MV-4-11 (cell line): ENCODE measurements around the gene UTP4.
A peak's percentile ranks its signal among the peaks of the same experiment; 100 is the strongest.

Source experiments
- DNase-seq: peaks from one replicate; lab custom pipeline; 2025; lab: John Stamatoyannopoulos, UW

The UTP4 gene

DNA sequence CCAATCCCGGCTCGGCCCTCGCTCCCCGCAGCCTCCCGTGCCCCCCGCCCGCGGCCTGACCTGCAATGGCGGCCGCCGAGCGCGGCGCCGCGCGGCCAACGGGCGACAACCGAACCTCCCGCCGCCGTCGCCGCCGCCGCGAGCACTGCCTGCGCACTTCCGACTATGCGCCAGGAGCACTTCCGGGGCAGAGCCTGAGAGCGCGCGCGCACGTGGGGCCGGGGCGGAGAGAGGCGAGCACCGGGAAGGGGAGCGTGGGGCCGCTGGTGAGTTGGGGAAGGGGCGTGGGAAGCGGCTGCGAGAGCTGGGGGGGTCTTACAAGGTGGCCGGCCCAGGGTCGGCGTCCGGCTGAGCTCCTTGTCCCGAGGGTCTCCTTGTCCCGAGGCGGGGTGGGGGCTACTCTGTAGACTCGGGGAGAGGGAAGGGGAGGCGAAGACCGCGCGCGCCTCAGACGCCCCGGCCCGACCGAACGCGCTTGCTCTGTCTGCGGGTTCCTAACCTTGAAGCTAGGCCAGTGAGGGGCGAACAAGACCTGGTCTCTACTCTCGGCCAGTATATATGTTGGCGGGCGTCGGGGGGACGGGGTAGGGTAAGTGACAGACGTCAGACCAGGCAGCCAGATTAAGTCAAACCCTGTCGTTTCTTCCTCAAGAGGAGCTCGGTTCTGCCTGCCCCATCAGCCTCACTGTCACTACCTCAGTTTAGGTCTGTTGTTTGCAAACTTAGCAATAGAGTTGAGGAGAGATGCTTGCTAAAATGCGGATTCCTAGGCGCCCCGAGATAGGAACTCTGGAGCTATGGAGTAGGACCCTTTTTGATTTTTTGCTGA is at the start of gene UTP4, which contains the start of gene CHTF8:
Gene UTP4, plus strand, starts transcription at position 226 of the 829 bp plus-strand sequence. CDS start 811 bp downstream, outside the sequence.
Gene CHTF8, minus strand, starts transcription at position 165 of the 829 bp plus-strand sequence. CDS start 11,130 bp downstream, outside the sequence.
- peak; percentile 65 for DNase-seq

DNA sequence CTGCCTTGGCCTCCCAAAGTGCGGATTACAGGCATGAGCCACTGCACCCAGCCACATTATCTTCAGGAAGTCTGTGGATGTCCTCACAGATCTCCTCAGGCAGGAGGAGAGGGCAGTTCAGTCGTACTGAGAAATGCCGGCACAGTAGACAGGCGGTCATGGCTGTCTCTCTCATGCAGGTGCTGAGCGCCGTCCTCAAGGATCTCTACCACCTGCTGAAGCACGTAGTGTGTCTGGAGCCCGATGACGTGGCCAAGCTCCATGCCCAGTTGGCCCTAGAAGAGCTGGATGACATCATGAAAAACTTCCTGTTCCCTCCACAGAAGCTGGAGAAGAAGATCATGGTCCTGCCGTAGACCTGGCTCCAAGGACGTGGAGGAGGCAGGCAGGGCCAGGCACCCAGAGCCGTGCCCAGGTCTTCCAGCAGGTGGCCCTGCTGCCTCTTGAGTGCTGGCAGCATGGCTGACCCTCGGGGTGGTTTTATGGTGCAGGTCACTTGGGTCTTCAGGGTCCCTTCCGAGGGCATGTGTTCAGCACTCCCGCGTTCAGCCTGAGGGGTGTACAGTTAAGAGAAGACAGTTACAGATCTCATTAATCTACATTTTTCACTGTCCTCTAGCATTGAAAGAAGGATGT is 49.0 kb upstream of the UTP4 start:
- DNase-seq, result no peak

DNA sequence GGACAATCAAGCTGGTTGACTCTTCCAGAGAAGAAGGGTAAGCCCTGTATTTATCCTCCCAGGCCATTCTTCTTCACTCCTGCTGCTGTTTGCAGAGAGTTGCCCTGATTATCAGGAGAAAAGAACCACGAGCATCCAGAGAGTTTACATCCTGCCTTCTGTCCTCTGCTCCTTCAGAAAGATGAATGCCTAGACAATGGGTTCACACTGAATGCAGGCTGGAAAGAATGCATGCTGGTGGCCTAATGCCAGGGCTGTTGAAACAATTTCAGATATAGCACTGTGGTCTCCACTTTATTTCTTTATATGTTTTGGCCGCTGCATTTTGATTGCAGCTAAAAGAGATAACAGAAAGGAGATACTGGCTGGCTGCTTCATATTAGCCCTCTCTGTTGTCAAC is 48.2 kb upstream of the UTP4 start:
- DNase-seq, result no peak

DNA sequence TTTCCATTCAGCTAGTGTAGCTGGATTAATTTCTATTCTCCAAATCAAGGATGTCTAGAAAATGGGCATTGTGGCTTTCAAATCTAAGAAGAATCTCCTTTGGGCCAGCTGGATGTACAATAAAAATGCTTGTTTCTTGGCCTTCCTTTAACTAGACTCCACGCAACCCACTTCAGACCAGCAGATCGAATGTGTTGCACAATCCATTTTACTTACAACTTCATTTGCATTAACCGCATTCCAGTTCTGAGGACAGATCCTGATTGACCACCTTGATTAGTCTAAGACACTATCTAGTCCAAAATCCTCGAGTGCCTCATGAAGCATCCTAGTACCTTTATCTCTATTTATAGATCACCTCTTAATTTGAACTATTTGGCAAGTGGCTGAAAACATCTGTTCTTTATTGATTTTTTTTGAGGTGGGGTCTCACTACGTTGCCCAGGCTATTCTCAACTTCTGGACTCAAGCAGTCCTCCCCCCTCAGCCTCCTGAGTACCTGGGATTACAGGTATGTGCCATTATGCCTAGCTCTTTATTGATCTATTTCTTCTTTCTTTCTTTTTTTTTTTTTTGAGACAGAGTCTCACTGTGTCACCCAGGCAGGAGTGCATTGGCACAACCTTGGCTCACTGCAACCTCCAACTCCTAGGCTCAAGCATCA is 47.3 kb upstream of the UTP4 start:
- DNase-seq, result no peak

DNA sequence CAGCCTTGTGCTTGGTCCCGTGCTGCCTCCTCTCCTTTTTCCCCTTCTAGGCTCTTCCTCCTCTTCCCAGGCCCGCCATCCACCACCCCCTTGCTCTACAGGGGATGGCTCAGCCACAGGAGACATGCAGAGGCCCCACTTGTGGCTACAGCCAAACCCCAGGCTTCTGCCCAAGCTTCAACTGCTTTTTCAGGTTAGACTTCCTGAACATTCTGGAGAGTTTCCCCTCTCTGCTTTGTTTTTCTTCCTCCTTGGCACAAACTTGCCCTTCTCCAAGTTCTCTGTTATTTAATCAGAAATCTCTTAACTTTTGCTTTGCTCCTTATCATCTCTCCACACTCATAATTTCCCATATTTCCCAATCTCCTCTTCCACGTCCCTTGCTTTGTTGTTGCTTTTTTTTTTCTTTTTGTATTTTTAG is 45.3 kb upstream of the UTP4 start:
- no peak for DNase-seq

DNA sequence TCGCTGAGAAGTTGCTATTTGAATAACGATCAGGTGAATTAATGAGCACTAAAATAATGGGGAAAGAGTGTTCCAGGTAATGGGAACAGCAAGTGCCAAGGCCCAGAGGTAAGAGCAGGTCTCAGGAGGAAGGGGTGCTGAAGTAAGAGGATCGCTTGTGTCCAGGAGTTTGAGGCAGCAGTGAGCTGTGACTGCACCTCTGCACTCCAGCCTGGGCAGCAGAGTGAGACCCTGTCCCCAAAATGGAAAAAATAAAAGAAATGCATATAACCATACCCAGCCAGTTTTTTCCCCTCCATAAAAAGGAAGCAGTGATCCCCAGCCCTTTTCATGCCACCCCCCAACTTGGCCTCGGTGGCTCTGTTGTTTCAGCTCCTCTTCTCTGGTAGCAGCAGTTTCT is 43.8 kb upstream of the UTP4 start:
- DNase-seq, result no peak

DNA sequence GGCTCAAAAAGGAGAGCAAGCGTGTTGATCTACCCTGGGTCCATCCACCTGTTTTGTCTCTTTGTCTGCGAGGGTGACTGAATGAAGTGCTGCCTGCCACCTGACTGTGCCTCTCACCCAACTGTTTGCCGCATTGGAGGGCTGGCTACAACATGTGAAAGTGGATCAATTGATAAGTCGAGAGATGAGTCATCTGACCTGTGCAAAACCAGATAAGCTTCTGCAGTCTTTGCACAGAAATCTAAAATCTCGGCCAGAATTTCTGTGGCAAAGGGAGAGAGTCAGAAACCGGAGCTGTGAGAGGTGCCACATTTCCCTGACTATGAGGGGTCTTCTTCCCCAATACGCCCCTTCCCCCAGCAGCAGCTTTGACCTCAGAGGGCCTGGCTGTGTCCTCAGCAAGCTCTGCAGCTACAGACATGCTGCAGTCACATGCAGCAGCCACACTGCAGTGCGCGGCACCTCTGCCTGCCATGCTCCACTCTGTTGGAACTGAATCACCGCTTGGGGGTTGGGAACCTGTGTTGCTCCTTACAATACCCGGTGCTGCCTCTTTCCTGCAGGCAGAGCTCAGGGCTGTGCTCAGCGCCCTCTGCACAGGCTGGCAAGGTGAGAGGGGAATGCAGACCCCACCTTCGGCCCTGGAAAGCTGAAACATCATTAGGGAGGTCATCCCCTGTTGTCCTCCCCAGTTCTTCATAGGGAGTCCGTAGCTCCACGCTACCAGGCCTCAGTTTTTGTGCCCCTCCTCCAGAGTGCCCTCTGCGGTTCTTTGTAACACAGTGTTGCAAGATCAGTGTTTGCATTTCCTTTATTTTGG is 43.1 kb upstream of the UTP4 start:
- no peak for DNase-seq

DNA sequence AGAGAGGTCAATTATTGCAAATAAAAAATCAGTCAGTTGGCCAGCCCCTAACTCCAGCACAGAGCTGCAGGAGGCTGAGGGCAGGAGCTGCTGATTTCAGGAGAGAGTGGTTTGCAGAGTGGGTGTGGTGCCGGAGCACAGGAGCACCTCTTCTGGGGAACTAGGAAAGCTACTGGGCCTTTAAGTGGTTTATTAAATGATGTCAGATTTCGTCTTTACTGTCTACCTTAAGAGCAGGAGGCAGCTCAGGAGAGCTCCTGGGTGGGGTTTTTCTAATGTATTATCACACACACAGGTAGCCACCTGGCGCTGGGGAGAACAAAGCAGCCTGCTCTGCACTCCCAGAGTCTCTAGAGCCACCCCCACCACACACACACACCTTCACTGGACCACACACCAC is 38.5 kb upstream of the UTP4 start:
- DNase-seq, result no peak

DNA sequence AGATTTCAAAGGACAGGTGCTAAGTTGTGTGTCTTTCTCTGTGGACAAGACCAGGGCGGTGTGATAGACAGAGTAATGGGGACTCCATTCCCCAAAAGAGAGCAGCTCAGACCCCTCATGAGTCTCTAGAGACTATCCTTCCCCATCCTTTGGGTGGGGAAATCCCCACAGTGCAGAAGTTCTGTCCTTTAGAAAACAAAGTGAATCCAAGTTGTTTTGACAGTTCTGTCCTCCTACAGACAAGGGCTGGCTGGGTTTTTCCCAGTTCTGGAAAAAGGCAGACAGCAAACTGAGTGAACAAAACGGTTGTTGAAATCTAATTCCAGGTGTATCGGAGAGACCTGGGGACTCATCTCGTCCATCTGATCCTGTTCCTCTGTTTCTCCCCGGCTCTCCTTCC is 37.9 kb upstream of the UTP4 start:
- DNase-seq, result no peak

DNA sequence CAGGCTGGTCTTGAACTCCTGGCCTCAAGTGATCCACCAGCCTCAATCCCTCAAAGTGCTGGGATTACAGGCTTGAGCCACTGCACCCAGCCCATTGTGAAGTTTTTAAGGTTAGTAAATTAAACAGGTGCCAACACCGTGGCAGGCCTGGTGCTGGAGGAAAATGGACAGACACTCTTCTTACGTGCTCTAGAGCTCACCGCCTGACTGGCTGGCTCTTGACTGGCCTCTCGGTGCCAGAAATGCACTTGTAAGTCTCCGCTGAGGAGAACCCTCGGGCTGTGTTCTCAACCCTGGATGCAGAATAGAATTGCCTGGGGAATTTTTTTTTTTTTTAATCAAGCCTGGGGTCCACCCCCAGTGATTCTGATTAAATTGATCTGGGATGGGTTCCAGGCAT is 37.3 kb upstream of the UTP4 start:
- no peak for DNase-seq

DNA sequence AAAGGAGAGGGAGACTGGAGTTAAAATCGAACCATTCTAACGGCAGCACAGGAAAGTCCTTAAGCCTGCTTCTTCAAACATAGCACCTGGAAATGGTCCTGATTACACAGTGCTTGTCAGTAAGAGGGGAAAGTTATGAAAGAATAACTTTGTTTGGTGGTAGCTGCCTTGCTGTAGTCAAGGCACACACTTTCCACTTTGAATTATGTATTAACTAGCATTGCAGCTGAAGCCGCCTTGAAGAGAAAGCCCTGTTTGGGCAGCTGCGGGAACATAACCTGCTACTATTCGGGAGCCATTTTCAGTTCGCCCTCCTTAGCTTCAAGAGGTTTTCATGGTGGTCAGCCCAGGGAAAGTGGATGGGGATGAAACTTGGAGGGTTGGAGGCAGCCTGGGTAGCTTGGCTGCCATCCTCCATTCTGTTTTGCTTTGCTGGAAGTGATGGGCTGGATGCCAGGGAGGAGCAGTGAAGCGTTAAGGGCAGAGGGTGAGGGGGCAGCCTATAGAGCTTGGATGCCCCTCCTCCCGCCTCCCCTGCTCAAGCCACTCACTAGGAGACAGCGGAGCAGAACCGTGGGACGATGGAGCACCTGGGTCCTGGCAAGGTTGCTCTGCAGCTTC is 32.3 kb upstream of the UTP4 start:
- DNase-seq, result no peak

DNA sequence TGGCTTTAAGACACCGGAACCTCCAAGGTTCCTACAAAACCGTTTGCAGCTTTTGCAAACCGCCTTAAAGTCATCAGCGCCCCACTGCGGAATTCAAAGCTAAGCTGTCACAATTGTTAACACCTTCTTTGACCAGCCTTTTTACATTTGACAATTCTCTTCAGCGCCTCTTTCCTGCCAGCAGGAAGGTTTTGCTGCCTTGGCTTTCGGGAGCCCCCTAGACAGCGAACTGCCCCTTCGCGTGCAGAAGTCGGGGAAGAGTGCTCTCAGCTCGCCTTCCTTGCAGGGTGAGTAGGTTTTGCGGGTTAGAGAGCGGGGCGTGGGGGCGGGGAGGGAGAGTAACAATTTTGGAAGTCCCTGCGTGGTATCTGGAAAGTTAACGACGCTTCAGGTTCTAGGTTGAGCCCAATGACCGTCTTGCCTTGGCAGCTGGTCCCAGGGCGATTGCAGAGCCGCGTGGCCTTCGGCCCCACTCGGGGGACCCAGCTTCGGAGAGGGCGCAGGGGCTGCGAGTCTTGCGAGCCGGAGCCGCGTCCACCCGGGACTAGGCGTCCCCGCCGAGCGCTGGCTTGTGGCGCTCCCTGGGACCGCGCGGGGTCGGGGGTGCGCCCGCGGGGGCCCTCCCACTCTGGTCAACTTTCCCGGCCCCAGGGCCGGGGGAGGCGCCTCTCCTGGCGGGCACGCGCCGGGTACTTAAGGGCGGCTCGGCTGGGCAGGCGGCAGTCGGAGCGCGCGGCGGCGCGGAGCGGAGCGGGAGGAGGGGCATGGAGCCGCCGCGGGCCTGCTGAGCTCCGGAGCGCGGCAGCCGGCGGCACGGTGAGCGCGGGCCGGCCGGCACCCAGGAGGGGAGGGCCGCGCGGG is 26.7 kb upstream of the UTP4 start, which contains the start of gene HAS3:
Gene HAS3, plus strand, starts transcription at position 153 of the 861 bp plus-strand sequence. CDS start 3,743 bp downstream, outside the sequence.
- peak; percentile 39 for DNase-seq

DNA sequence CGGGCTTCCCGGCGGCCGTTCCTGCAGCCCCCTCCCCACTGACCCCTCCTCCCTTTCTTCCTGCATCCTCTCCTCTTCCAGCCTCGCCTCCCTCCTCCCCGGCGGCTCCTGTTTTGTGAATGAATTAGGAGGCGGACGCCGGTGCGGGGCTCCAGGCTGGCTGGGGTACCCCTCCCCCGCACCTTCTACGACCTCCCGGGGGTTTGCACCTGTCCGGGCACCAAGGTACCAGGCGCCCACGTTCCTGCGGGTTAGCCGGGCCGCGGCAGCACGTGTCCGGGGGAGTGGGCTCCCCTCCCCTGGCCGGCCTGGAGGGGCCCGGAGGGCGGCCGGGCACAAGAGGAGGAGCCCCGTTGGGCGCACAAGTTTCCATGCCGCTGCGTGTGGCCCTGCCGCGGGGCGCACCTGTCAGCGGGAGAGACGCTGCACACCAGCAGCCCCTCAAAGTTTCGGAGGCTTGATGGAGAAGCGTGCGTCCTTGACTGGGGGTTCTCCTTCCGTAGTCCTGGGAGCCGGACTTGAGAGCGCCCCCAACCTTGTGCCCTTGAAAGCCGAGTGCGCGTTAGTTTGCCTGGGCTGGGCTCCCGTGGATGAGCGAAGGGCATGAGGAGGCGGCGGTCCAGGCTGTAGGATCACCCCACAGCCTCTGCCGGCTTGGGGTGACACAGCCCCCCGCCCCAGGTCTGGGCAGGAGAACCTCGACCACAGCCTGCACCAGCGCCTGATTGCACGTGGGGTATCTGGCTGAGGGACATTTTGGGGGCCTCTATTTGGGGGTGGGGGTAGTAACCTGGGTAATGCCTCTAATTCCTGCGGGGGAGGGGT is 25.7 kb upstream of the UTP4 start:
- DNase-seq, result no peak

DNA sequence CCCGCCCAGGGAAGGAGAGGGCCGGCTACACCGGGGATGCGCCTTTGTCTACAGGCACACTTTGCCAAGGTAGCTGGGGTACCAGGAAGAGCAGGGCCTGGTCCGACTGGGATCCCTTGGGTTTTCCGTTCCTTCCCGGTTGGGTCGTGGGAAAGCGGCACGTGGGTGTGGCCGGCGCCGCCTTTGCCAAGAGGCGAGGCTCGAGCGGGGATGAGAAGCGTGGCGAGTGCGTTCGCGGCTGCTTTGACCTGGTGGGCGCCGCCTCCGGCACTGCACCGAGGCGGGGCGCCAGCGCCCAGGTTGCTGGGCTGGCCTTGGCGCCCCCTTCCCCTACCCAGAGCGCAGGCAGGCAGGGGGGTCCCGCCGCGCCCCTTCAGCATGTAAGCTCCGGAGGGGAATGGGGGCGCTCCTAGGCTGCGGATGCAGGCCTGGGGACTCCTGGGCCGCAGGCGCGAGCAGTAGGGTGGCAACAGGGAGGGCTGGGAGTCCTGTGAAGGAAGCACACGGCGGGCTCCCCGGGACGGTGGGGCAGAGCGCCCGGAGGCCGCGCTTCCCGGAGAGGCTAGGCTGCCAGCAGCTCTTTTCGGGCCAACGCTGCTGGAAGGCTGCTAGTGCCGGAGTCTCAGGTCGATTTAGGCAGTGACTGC is 25.0 kb upstream of the UTP4 start:
- DNase-seq, result no peak

DNA sequence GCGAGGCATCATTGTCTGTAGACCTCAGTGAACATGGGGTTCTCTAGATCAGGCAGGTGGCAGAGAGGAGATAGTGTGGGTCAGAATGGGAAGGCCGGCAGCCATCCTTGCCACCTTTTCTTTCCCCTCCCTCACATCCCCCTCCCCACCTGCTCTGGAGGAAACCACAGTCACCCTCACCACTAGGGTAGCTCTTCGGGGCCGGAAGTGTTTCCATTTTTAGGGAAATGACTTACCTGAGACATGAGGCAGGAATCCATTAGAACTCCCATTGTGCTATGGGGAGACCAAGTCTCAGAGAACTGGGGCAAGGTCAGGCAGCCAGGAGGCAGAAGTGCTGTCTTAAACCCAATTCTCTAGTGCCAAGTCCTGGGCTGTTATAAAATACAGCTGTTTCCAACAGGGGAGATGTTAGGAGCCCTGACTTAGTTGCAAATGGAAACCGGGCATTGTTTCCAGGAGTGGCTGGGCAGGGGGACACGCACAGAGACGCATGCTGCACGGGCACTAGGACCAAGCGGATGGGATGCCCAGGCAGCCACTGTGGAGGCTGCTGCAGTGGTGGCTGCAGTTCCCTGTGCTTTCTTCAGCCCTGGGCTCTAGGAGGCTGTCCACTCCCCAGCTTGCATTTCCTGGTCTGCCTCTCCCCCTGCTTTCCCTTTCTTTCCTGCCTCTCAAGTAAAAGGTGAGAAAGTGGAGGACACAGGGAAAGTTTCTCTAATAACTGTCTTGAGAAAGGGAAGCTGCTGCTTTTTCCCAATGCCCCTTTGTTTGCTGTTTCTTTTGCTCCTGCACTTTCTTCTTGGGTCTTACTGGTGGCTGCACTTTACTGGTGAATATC is 24.2 kb upstream of the UTP4 start:
- no peak for DNase-seq

DNA sequence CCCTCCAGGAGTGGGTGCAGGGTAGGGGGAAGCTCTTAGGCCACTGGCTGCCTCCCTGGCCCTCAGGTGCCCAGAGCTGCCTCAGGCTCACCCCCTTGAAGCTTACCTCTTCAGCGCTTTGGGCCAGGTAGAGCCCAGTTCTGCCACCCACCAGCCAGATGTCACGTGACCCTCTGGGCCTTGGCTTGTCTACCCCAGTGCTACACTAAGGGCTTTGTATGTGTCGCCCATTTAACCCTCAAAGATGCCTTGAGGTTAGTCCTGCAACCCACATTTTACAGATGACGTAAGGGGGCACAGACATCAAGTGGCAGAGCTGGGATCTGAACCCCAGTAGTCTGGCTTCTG is 23.6 kb upstream of the UTP4 start:
- DNase-seq, result no peak

DNA sequence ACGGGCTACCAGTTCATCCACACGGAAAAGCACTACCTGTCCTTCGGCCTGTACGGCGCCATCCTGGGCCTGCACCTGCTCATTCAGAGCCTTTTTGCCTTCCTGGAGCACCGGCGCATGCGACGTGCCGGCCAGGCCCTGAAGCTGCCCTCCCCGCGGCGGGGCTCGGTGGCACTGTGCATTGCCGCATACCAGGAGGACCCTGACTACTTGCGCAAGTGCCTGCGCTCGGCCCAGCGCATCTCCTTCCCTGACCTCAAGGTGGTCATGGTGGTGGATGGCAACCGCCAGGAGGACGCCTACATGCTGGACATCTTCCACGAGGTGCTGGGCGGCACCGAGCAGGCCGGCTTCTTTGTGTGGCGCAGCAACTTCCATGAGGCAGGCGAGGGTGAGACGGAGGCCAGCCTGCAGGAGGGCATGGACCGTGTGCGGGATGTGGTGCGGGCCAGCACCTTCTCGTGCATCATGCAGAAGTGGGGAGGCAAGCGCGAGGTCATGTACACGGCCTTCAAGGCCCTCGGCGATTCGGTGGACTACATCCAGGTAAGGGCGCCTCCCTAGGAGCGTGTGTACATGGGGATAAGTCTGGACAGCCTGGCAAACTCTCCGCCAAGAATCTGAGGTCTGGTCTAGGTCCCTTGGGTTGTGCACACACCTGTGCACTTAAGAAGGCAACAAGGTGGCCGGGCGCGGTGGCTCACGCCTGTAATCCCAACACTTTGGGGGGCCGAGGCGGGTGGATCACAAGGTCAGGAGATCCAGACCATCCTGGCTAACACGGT is 22.8 kb upstream of the UTP4 start:
- no peak for DNase-seq
